ENCODE measurements around the gene EPS15. TPM values are rescaled to one million over a fixed set of nuclear protein-coding genes. Genes with fewer than 3 reads are reported as not detected.

The EPS15 gene
- total RNA-seq, 1 donor from 2014 or later: 88.5 TPM

DNA sequence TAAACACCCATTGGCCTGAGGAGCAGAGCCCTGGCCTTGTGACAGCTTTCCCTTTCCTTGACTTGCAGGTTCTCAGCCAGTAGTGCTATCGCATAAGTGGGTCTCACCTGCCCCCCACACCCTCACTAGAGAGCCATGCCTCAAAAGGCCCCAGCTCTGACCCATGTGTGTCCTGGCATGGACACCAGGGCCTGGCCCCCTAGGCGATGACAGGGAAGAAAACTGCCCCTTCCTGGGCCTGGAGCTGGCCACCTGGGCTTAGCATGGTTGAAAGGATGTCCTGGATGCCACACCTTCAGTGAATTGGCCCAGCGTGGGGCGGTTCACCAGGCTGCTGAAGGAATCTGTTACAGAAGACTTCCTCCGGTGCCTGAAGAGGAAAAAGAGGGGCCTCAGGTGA, 207.2 kb downstream of the EPS15 start:
- peak; percentile 44 for DNase-seq
- Histone ChIP-seq H3K36me3 (no peaks in the 10 kb centered on the region), H3K9me3 (no peaks in the 10 kb centered on the region), H3K27me3 (no peaks in the 10 kb centered on the region), H3K27ac (no peak overlapping the region), H3K4me1 (peaks cover 14% of the 10 kb centered on the region), H3K4me3 (no peak overlapping the region)
- intact Hi-C loops (cut with DNase I): no loop called here
- ATAC-seq: no peak
- TF ChIP-seq, protein P1, sequence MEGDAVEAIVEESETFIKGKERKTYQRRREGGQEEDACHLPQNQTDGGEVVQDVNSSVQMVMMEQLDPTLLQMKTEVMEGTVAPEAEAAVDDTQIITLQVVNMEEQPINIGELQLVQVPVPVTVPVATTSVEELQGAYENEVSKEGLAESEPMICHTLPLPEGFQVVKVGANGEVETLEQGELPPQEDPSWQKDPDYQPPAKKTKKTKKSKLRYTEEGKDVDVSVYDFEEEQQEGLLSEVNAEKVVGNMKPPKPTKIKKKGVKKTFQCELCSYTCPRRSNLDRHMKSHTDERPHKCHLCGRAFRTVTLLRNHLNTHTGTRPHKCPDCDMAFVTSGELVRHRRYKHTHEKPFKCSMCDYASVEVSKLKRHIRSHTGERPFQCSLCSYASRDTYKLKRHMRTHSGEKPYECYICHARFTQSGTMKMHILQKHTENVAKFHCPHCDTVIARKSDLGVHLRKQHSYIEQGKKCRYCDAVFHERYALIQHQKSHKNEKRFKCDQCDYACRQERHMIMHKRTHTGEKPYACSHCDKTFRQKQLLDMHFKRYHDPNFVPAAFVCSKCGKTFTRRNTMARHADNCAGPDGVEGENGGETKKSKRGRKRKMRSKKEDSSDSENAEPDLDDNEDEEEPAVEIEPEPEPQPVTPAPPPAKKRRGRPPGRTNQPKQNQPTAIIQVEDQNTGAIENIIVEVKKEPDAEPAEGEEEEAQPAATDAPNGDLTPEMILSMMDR (IDR thresholded peaks at IDR 0.05): no peak

DNA sequence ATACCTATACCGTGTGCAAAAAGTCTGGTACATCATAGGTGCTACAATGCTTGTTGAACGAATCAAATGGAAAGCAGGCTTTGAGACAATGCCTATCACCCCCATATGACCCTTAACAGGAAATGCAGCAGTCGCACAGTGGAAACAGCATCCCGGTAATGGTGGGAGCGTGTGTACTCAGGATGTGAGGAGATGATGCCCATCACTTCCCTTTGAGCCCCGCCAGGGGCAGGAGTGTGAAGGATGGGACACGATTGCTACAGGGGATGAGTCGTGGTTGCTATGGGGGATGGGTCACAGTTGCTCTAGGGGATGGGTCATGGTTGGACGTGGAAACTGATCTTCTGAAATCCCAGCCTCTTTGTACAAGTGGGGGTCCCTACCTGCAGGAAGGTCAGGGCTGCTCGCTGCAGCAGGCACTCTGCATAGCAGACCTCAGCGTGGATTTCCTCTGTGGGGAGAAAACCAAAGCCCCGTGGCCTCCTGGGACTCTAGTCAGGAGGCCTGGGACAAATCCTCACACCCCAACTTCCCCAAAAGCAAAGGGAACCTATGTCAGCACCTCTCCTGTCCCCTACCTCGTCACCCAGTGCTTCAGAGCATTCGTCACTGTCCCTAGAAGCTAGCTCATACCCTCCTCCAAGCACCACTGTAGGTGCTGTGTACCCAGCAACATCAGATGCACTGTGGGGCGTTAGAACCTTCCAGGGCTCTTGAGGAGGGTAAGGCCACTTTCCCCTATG, 208.0 kb downstream of the EPS15 start:
- intact Hi-C loops (cut with DNase I): no loop called here
- DNase-seq: no peak
- Histone ChIP-seq H3K9me3 (no peaks in the 10 kb centered on the region), H3K4me1 (peaks cover 14% of the 10 kb centered on the region), H3K27ac (no peak overlapping the region), H3K27me3 (no peaks in the 10 kb centered on the region), H3K4me3 (no peak overlapping the region), H3K36me3 (no peaks in the 10 kb centered on the region)
- ATAC-seq: no peak
- TF ChIP-seq, protein P1 (IDR thresholded peaks at IDR 0.05): no peak

DNA sequence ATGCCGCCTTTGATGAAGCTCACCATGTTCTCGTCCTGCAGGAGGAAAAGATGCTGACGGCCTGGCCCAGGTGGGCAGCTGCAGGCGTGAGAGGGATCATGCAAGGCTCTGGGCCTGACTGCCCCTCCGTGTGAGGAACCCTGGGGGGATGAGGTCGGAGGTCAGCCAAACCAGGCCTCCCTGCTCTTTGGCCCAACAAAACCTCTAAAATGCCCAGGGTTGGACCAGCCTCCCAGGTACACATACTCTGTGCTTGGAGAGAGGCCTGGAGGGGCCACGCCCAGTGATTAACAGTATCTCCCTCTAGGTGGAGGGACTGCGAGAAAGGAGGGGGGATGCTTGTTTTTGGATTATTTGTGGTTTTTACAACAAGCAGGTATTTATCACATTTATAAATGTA, 209.8 kb downstream of the EPS15 start:
- no peak for ATAC-seq
- TF ChIP-seq, protein P1 (IDR thresholded peaks at IDR 0.05): no peak
- Histone ChIP-seq H3K36me3 (no peaks in the 10 kb centered on the region), H3K4me1 (peaks cover 9% of the 10 kb centered on the region), H3K27me3 (no peaks in the 10 kb centered on the region), H3K9me3 (no peaks in the 10 kb centered on the region), H3K27ac (no peak overlapping the region), H3K4me3 (no peak overlapping the region)
- DNase-seq: no peak
- intact Hi-C loops (cut with DNase I): no loop called here

DNA sequence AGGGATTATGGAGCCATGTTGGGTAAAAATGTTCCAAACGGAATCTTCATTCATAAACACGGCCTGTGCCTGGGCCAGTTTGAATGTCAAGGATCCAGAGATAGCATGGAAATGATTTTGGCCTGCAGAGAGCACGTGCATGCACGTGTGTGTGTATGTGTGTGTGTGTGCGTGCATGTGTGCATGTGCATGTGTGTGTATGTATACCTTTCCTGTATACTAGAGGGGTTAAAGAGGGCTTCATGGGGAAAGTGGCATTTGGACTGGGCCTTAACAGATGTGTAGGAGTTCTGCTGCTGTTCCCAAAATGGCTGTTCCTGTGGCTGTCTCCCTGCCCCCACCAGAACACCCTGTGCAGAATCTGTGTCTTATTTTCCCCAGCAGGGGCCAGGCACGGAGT, 210.4 kb downstream of the EPS15 start:
- Histone ChIP-seq H3K36me3 (no peaks in the 10 kb centered on the region), H3K9me3 (no peaks in the 10 kb centered on the region), H3K4me1 (peaks cover 2% of the 10 kb centered on the region), H3K4me3 (no peak overlapping the region), H3K27ac (no peak overlapping the region), H3K27me3 (no peaks in the 10 kb centered on the region)
- no peak for DNase-seq
- intact Hi-C loops (cut with DNase I): no loop called here
- TF ChIP-seq, protein P1 (IDR thresholded peaks at IDR 0.05): no peak
- no peak for ATAC-seq

DNA sequence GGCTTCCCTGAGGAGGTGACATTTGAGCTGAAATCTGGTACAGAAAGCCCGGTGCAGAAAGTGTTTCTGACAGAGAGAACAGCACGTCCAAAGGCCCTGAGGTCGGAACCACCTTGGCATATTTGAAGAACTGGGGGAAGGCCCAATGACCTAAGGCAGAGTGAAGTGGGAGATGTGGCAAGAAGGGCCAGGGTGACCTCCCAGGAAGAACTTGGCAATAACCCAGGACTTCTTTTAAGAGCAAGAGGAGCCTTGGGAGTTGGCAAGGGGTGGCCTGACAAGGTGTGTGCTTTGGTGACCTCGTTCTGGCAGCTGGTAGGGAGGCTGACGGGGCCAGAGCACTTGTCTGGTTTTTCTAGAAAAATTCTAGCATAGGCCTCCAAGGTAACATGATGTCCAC, 212.1 kb downstream of the EPS15 start:
- no peaks in the 10 kb centered on the region for H3K4me1 ChIP-seq
- DNase-seq: peak; percentile 65
- intact Hi-C loops (cut with DNase I): no loop called here
- H3K4me3 ChIP-seq: no peak overlapping the region
- no peaks in the 10 kb centered on the region for H3K9me3 ChIP-seq
- TF ChIP-seq, protein P1 (IDR thresholded peaks at IDR 0.05): no peak
- H3K27ac ChIP-seq: no peak overlapping the region
- ATAC-seq: peak; percentile 36
- no peaks in the 10 kb centered on the region for H3K36me3 ChIP-seq
- no peaks in the 10 kb centered on the region for H3K27me3 ChIP-seq
